Measurements from ENCODE around the gene PAQR7.

The PAQR7 gene

DNA sequence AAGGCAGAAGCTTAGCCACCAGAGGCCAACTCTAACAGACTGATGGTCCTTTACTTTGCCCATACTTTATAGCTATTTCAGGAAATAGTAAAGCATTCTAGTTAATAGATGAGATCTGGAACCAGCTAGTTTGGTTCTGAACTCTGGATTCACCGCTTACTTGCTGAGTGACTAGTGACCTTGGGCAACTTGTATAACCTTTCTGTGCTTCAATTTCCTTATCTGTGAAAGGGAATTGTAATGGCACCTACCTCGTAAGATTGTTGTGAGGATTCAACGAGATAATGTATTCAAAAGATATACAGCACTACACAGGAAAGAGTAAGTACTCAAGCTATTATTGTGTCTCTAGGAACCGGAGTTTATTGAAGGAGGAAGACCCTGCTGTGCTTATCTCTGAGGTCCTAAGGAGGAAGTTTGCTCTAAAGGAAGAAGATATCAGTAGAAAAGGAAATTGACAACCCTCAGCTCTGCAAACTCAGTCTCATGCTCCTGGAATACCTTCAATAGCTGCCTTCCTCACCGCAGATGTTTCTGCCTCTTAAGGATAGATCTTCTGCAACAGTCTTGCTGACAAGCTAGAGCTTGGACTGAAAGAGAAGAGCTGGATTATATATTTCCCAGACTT, 43.8 kb downstream of the PAQR7 start:
- H3K27ac ChIP-seq: peak overlapping the region; percentile 3; the same call in 1 of the 2 replicates
- TF ChIP-seq, protein P1, sequence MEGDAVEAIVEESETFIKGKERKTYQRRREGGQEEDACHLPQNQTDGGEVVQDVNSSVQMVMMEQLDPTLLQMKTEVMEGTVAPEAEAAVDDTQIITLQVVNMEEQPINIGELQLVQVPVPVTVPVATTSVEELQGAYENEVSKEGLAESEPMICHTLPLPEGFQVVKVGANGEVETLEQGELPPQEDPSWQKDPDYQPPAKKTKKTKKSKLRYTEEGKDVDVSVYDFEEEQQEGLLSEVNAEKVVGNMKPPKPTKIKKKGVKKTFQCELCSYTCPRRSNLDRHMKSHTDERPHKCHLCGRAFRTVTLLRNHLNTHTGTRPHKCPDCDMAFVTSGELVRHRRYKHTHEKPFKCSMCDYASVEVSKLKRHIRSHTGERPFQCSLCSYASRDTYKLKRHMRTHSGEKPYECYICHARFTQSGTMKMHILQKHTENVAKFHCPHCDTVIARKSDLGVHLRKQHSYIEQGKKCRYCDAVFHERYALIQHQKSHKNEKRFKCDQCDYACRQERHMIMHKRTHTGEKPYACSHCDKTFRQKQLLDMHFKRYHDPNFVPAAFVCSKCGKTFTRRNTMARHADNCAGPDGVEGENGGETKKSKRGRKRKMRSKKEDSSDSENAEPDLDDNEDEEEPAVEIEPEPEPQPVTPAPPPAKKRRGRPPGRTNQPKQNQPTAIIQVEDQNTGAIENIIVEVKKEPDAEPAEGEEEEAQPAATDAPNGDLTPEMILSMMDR (IDR thresholded peaks at IDR 0.05): no peak
- no peak for TF ChIP-seq ZFX (IDR thresholded peaks at IDR 0.05; ENCODE audit: borderline replicate concordance)

DNA sequence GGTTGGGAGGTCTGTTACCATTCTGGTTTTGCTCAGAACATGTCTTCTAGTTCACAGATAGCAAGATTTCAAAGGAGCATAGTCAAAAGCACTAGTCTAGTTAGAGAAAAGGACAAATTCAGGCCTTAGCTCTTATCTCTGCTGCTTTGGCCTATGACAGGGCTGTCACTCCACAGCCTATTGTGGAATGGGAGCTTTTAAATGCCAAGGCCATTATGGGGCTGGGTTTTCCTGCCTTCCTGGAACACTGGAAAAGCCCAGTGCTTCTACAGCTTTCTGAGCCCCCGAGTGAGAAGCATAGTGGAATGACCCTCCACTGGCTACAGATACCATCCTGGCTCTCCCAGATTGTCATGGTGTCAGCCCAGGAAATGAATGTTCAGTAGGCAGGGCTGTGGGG, 46.5 kb downstream of the PAQR7 start:
- TF ChIP-seq, protein P1 (IDR thresholded peaks at IDR 0.05): no peak
- no peak for TF ChIP-seq ZFX (IDR thresholded peaks at IDR 0.05; ENCODE audit: borderline replicate concordance)
- no peak overlapping the region for H3K27ac ChIP-seq

DNA sequence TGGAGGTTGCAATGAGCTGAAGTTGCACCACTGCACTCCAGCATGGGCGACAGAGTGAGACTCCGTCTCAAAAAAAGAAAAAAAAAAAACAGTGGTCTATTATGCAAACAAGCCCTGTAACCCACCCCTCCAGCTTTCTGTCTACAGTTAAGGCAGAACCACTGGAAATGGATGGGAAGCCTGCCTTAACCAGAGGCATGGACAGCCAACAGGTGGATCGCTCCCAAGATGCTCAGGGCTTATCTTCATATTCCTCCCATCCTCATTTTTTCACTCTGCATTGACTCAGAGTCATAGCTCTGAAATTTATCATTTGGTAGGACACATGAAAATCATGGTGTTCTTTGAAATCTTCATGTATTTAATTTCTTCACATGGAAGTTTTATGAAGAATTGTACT, 47.0 kb downstream of the PAQR7 start:
- TF ChIP-seq, protein P1 (IDR thresholded peaks at IDR 0.05): no peak
- TF ChIP-seq ZFX (IDR thresholded peaks at IDR 0.05; ENCODE audit: borderline replicate concordance): no peak
- H3K27ac ChIP-seq: no peak overlapping the region

DNA sequence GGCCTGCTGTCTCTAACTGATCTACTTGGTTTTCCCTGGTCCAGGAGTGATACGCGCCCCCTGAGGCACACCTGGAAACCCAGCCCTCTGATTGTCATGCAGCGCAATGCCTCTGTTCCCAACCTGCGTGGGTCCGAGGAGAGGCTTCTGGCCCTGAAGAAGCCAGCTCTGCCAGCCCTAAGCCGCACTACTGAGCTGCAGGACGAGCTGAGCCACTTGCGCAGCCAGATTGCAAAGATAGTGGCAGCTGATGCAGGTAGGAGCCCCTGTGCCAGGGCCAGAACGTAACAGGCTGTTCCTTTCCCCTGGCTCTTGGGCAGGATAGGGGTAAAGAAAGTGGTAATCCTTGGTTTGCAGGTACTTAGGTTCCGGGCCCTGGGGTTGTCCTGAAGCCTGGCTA, 48.9 kb downstream of the PAQR7 start:
- no peak for TF ChIP-seq ZFX (IDR thresholded peaks at IDR 0.05; ENCODE audit: borderline replicate concordance)
- TF ChIP-seq, protein P1 (IDR thresholded peaks at IDR 0.05): no peak
- no peak overlapping the region for H3K27ac ChIP-seq

DNA sequence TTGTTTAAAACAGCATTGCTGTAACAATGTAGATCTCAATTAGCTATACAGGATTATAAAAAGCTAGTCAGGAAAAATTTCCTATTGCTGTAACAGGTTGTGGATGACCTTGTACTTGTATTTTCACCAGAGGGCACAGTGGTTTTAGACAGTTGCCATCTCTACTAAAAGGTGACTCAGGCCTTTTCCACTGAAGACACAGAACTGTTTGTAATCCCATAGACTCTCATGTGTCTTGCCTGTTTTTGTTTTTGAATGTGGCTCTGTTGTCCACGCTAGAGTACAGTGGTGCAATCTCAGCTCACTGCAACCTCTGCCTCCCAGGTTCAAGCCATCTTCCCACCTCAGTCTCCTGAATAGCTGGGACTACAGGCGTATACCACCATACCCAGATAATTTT, 49.9 kb downstream of the PAQR7 start:
- no peak overlapping the region for H3K27ac ChIP-seq
- TF ChIP-seq, protein P1 (IDR thresholded peaks at IDR 0.05): no peak
- no peak for TF ChIP-seq ZFX (IDR thresholded peaks at IDR 0.05; ENCODE audit: borderline replicate concordance)

DNA sequence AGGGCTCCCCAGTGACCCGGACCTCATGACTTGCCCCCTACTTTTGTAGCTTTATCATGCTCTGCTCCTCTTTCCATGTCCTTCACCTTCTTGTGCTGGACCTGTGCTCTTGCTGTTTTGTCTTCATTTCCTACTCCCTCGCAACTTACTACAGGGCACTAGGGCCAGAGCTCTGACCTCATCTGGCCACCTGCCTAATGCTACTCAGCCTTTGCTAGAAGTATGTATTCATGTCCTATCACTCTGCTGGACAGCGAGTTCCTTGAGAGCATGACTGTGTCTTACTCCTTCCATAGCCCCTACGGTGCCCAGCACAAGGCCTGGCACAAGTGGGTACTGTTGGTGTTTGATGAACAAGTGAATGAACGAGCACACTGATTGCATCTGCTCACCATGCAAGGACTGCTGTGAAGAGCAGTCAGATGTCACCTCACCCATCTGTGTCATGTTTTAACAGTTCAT, 53.8 kb downstream of the PAQR7 start:
- no peak for TF ChIP-seq ZFX (IDR thresholded peaks at IDR 0.05; ENCODE audit: borderline replicate concordance)
- TF ChIP-seq, protein P1 (IDR thresholded peaks at IDR 0.05): no peak
- H3K27ac ChIP-seq: peak overlapping the region; percentile 96

DNA sequence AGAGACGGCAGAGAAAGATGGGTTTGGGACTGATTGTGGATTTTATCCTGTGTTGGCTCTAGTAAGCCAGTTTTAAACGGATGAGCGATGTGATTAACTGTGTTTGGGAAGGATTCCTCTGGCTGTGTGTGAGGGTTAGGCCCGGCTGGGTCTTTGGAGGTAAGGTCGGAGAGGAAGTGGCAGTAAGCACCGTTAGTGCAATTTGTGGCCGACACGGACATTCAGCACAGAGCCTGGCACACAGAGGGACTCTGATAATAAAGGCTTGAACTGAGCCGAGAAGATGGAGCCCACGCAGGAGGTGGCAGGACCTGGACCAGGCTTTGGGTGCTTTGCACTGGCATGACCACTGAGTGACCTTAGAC, 54.4 kb downstream of the PAQR7 start:
- peak overlapping the region; percentile 96 for H3K27ac ChIP-seq
- no peak for TF ChIP-seq ZFX (IDR thresholded peaks at IDR 0.05; ENCODE audit: borderline replicate concordance)
- TF ChIP-seq, protein P1 (IDR thresholded peaks at IDR 0.05): no peak
